Endothelial cell (in vitro differentiated cells): Measurements from ENCODE around the gene CNTN6. TPM values are rescaled to one million over a fixed set of nuclear protein-coding genes. Genes with fewer than 3 reads are reported as not detected.

Source experiments
- DNase-seq: peaks from one replicate; pipeline ENCODE4 v3.0.0; 2021; ENCODE audit warnings: low spot score
- H3K27ac Mint-ChIP-seq: one replicate; pipeline ENCODE4 v1.8.0; 2021; ENCODE audit warnings: mixed read lengths, inconsistent platforms; ENCODE audit not compliant: unreplicated experiment
- H3K27me3 Mint-ChIP-seq: one replicate; pipeline ENCODE4 v1.8.0; 2021; ENCODE audit warnings: mild to moderate bottlenecking, moderate library complexity, mixed read lengths, inconsistent platforms; ENCODE audit not compliant: unreplicated experiment
- H3K36me3 Mint-ChIP-seq: one replicate; pipeline ENCODE4 v1.8.0; 2021; ENCODE audit warnings: mild to moderate bottlenecking, low read depth, mixed read lengths, inconsistent platforms; ENCODE audit not compliant: unreplicated experiment
- H3K4me1 Mint-ChIP-seq: one replicate; pipeline ENCODE4 v1.8.0; 2021; ENCODE audit warnings: mild to moderate bottlenecking, mixed read lengths, inconsistent platforms; ENCODE audit not compliant: unreplicated experiment
- H3K4me3 Mint-ChIP-seq: one replicate; pipeline ENCODE4 v1.8.0; 2021; ENCODE audit warnings: mild to moderate bottlenecking, mixed read lengths, inconsistent platforms; ENCODE audit not compliant: unreplicated experiment
- H3K9me3 Mint-ChIP-seq: one replicate; pipeline ENCODE4 v1.8.0; 2021; ENCODE audit warnings: mixed read lengths, inconsistent platforms; ENCODE audit not compliant: unreplicated experiment
- total RNA-seq: library from RNA; stranded (reverse); fragmentation: NEBNext Ultra II Directional; extraction: Animal tissue kit (Norgen Biotek cat#: 25700); gene quantifications from one replicate; pipeline ENCODE4 v1.2.1, GENCODE V29; 2021; ENCODE audit not compliant: unreplicated experiment
- TF ChIP-seq, protein P1 (sequence below): fragments of 200-600 bp; sonication (generic); IDR thresholded peaks from one replicate; pipeline ENCODE4 v1.5.0; 2021; ENCODE audit warnings: antibody characterized with exemption; ENCODE audit not compliant: unreplicated experiment

CNTN6 gene
- total RNA-seq, 1 donor from 2014 or later = not detected

DNA sequence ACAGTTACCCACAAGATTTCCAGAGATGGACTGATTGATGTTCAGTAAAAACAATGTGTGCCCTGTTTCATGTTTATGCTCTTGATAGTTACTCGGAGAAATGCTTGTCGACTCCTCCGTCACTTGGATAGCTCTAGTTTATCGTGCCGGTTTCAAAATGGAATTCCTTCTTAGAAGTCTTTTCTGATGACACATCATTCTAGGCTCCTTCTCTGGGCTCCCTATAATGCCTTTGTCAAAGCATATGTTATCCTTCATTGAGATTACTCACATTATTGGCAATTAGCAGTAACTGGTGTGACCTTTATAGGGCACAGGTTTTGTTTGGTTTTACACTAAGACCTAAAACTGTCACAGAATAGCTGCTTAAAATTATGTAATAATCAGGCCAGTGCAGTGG, 201.8 kb downstream of the CNTN6 start:
- H3K4me1 Mint-ChIP-seq = no peaks in the 10 kb centered on the region
- no peaks in the 10 kb centered on the region for H3K27me3 Mint-ChIP-seq
- TF ChIP-seq, protein P1, sequence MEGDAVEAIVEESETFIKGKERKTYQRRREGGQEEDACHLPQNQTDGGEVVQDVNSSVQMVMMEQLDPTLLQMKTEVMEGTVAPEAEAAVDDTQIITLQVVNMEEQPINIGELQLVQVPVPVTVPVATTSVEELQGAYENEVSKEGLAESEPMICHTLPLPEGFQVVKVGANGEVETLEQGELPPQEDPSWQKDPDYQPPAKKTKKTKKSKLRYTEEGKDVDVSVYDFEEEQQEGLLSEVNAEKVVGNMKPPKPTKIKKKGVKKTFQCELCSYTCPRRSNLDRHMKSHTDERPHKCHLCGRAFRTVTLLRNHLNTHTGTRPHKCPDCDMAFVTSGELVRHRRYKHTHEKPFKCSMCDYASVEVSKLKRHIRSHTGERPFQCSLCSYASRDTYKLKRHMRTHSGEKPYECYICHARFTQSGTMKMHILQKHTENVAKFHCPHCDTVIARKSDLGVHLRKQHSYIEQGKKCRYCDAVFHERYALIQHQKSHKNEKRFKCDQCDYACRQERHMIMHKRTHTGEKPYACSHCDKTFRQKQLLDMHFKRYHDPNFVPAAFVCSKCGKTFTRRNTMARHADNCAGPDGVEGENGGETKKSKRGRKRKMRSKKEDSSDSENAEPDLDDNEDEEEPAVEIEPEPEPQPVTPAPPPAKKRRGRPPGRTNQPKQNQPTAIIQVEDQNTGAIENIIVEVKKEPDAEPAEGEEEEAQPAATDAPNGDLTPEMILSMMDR = no peak
- H3K9me3 Mint-ChIP-seq = peaks cover 30% of the 10 kb centered on the region
- no peaks in the 10 kb centered on the region for H3K36me3 Mint-ChIP-seq
- no peak overlapping the region for H3K27ac Mint-ChIP-seq
- no peak overlapping the region for H3K4me3 Mint-ChIP-seq
- no peak for DNase-seq

DNA sequence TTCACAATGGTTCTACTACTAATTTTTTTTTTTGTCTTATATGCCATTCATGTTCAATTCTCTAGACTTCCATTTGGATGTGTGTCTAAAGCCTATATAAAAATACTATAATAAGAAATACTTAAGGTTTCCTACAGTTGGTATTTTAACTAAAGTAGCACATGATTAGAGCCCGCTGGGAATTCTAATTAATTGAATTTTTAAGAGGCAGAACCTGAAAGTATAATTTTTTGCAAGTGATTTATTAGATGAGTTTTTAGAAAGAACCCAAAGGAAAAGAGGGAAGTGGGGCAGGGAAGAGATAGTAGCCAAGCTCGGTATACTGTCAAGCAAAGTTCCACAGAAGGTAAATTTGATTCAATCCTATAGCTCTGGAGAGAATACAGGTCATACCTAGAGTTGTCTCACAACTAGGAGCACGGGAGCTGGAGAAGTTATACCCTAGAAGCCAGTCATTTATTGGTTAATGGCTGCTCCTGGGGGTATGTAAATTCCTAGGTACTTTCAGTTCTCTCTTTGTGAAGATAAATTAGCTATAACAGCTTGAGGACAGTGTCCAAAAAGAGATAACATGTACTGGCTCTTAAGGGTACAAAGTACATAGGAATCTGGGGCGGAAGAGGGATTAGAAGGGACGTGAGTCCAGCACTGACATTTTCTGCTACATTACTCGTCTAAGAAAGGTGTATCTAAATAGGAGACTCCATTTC, 225.6 kb downstream of the CNTN6 start:
- Mint-ChIP-seq H3K36me3 (no peaks in the 10 kb centered on the region), H3K27ac (no peak overlapping the region), H3K27me3 (peaks cover 2% of the 10 kb centered on the region), H3K4me1 (no peaks in the 10 kb centered on the region), H3K9me3 (peaks cover 6% of the 10 kb centered on the region), H3K4me3 (no peak overlapping the region)
- TF ChIP-seq, protein P1 = no peak
- DNase-seq = no peak

GRCh38 chr3:1326546-1326945, 233.7 kb downstream of the CNTN6 start:
- no peak for DNase-seq
- Mint-ChIP-seq H3K9me3 (peaks cover 12% of the 10 kb centered on the region), H3K4me3 (no peak overlapping the region), H3K27ac (no peak overlapping the region), H3K27me3 (peaks cover 3% of the 10 kb centered on the region), H3K36me3 (no peaks in the 10 kb centered on the region), H3K4me1 (no peaks in the 10 kb centered on the region)
- TF ChIP-seq, protein P1 = no peak

GRCh38 chr3:1330107-1330506, 237.3 kb downstream of the CNTN6 start:
- no peak overlapping the region for H3K4me3 Mint-ChIP-seq
- H3K27me3 Mint-ChIP-seq = no peaks in the 10 kb centered on the region
- H3K36me3 Mint-ChIP-seq = no peaks in the 10 kb centered on the region
- no peak for DNase-seq
- TF ChIP-seq, protein P1 = no peak
- no peaks in the 10 kb centered on the region for H3K4me1 Mint-ChIP-seq
- no peak overlapping the region for H3K27ac Mint-ChIP-seq
- H3K9me3 Mint-ChIP-seq = peaks cover 12% of the 10 kb centered on the region

DNA sequence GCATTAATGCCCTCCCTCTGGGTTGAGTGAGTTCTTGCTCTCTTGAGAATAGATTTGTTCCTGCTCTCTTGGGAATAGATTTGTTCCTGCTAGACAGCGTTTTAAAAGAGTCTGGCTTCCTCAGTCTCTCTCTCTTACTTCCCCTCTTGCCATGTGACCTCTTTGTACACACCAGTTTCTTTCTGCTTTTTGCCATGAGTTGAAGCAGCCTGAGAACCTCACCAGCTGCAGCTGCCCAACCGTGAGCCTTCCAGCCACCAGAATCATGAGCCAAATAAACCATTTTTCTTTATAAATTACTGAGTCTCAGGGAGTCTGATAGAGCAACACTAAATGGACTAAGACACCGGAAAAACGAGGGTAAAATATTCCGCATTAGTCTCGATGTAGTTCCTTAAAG, 253.6 kb downstream of the CNTN6 start:
- Mint-ChIP-seq H3K27me3 (no peaks in the 10 kb centered on the region), H3K4me1 (no peaks in the 10 kb centered on the region), H3K9me3 (peaks cover 9% of the 10 kb centered on the region), H3K4me3 (no peak overlapping the region), H3K27ac (no peak overlapping the region), H3K36me3 (no peaks in the 10 kb centered on the region)
- no peak for DNase-seq
- TF ChIP-seq, protein P1 = no peak
